ENCODE measurements around the gene OR2T35. TPM values are rescaled to one million over a fixed set of nuclear protein-coding genes. Genes with fewer than 3 reads are reported as not detected.
A peak's percentile ranks its signal among the peaks of the same experiment; 100 is the strongest.

Gene OR2T35
- total RNA-seq, 3 donors from 2014 or later: not detected

DNA sequence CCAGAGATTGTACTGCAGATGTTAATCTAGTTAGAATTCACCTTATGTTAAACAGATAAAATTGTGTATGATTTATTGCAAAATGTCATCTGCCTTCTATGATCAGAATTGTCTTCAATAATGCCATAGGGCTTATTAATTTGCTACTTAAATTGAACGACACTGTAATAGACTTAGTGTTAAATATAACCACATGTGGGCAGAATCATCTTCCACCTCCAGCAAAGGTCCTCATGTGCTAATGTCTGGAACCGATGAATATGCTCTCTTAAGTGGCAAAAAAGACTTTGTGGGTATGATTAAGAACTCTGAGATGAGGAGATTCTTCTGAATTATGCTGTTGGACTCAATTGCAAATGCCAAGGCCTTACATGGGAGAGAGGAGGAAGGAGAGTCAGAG, 14.5 kb downstream of the OR2T35 start:
- Histone ChIP-seq H3K36me3 (ENCODE audit: low read depth) (no peaks in the 10 kb centered on the region), H3K4me3 (no peak overlapping the region), H3K9me3 (no peaks in the 10 kb centered on the region), H3K4me1 (ENCODE audit: low read depth) (no peaks in the 10 kb centered on the region)
- intact Hi-C loops (cut with DNase I, micrococcal nuclease): no loop called here
- TF ChIP-seq CTCF (IDR thresholded peaks at IDR 0.05): no peak
- ATAC-seq (no peak), DNase-seq (no peak)

DNA sequence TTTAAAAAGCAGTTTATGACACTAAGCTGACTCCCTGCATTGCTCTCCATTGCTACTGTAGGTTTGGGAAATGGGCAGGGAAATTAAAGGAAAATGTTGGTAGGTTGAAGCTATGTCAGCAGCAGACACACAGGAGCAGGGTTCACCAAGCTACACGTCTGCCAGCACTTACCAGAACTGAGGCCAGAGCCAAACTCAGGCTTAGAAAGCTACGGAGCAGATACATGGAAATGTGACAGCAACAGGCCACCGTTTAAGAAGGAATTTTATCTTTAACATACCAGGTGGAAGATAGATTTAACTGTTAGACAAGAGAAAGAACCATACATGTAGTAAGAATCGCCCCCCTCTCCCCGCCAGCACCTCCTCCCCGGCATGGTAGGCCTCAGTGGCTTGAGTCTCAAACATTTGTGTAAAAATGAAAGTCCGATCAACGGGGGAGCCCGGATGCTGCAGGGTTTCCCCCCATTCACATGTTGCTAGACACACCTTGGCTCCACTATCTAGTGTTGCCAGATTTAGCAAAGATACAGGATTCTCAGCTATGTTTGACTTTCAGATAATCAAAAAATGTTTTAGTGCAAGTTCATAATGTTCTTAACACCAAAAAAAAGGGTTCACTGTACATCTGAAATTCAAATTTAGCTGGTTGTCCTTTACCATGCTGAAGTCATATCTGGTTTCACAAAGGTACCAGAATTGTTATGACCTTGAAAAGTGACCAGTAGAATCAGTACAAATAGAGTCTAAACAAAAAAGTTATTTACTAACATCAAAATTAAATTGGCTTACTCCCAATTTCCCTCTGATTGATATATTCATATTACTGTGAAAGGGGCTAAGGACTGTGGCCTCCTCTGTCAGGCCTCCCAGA, 16.9 kb downstream of the OR2T35 start:
- H3K4me3 ChIP-seq: no peak overlapping the region
- DNase-seq (no peak), ATAC-seq (no peak)
- intact Hi-C loops (cut with DNase I, micrococcal nuclease): no loop called here
- no peaks in the 10 kb centered on the region for H3K36me3 ChIP-seq (ENCODE audit: low read depth)
- H3K4me1 ChIP-seq (ENCODE audit: low read depth): no peaks in the 10 kb centered on the region
- no peaks in the 10 kb centered on the region for H3K9me3 ChIP-seq
- no peak for TF ChIP-seq CTCF (IDR thresholded peaks at IDR 0.05)

DNA sequence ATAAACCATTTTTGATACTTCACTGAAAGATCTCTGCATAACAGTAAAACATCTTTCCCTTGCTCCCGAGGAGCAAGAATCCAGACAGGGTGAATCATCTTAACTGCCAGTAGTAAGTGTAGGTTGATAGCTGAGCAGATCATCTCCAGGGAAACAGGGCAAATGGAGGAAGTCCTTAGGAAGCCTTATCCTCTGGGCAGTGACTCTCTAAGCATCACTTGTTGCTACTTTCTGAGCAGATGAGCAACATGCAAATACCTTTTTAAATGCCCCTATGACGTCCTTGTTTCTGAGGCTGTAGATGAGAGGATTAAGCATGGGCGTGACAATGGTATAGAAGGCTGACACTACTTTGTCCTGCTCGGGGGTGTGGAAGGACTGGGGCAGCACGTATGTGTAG, 19.1 kb downstream of the OR2T35 start:
- DNase-seq: no peak
- H3K4me1 ChIP-seq (ENCODE audit: low read depth): no peaks in the 10 kb centered on the region
- H3K9me3 ChIP-seq: no peaks in the 10 kb centered on the region
- no peak overlapping the region for H3K4me3 ChIP-seq
- TF ChIP-seq CTCF (IDR thresholded peaks at IDR 0.05): no peak
- H3K36me3 ChIP-seq (ENCODE audit: low read depth): no peaks in the 10 kb centered on the region
- ATAC-seq: no peak
- intact Hi-C loops (cut with DNase I, micrococcal nuclease): no loop called here

GRCh38 chr1:248625166-248625565, 19.9 kb downstream of the OR2T35 start:
- H3K4me3 ChIP-seq: no peak overlapping the region
- intact Hi-C loops (cut with DNase I, micrococcal nuclease): no loop called here
- H3K9me3 ChIP-seq: no peaks in the 10 kb centered on the region
- no peaks in the 10 kb centered on the region for H3K4me1 ChIP-seq (ENCODE audit: low read depth)
- H3K36me3 ChIP-seq (ENCODE audit: low read depth): no peaks in the 10 kb centered on the region
- DNase-seq (no peak), ATAC-seq (no peak)
- TF ChIP-seq CTCF (IDR thresholded peaks at IDR 0.05): no peak

GRCh38 chr1:248622570-248623001, 22.5 kb downstream of the OR2T35 start:
- no peak overlapping the region for H3K4me3 ChIP-seq
- DNase-seq (no peak), ATAC-seq (peak; percentile 90)
- no peaks in the 10 kb centered on the region for H3K36me3 ChIP-seq (ENCODE audit: low read depth)
- intact Hi-C loops (cut with DNase I, micrococcal nuclease): no loop called here
- TF ChIP-seq CTCF (IDR thresholded peaks at IDR 0.05): no peak
- H3K9me3 ChIP-seq: no peaks in the 10 kb centered on the region
- H3K4me1 ChIP-seq (ENCODE audit: low read depth): no peaks in the 10 kb centered on the region
